ENCODE data around the gene SLC12A1.
"Not testable (repeated sequence)": the region's sequence is repeated elsewhere in the genome, so short reads cannot be mapped to it uniquely, and the experiment has no call there.

The SLC12A1 gene

GRCh38 chr15:48307586-48307985, 101.5 kb downstream of the SLC12A1 start:
- DNase-seq (ENCODE audit: low read depth in 2 of 2): no peak

- no peak for DNase-seq (ENCODE audit: low read depth in 2 of 2)
These were observed 103.6 kb downstream of the SLC12A1 start for GRCh38 chr15:48309740-48310139.

GRCh38 chr15:48313216-48313615, 107.1 kb downstream of the SLC12A1 start:
- DNase-seq (ENCODE audit: low read depth in 2 of 2): no peak

GRCh38 chr15:48315041-48315440, 108.9 kb downstream of the SLC12A1 start:
- DNase-seq (ENCODE audit: low read depth in 2 of 2): no peak

GRCh38 chr15:48317221-48317620, 111.1 kb downstream of the SLC12A1 start:
- DNase-seq (ENCODE audit: low read depth in 2 of 2): no peak

GRCh38 chr15:48318131-48318530, 112.0 kb downstream of the SLC12A1 start:
- no peak for DNase-seq (ENCODE audit: low read depth in 2 of 2)

- DNase-seq (ENCODE audit: low read depth in 2 of 2): no peak
These were observed 117.2 kb downstream of the SLC12A1 start for GRCh38 chr15:48323294-48323693.

- no peak for DNase-seq (ENCODE audit: low read depth in 2 of 2)
These were observed 118.8 kb downstream of the SLC12A1 start for GRCh38 chr15:48324949-48325348.

- no peak for DNase-seq (ENCODE audit: low read depth in 2 of 2)
These were observed 119.3 kb downstream of the SLC12A1 start for GRCh38 chr15:48325400-48325799.

- DNase-seq (ENCODE audit: low read depth in 2 of 2): not testable (repeated sequence)
These were observed 120.1 kb downstream of the SLC12A1 start for GRCh38 chr15:48326180-48326579.

- no peak for DNase-seq (ENCODE audit: low read depth in 2 of 2)
These were observed 124.1 kb downstream of the SLC12A1 start for GRCh38 chr15:48330105-48330785.

GRCh38 chr15:48330855-48331795, 125.0 kb downstream of the SLC12A1 start, which contains the start of gene DUT:
DUT (plus strand) TSS chr15:48331429; CDS start chr15:48331516, 87 bp downstream.
- DNase-seq (ENCODE audit: low read depth in 2 of 2): peak; percentile 49 to 71

- DNase-seq (ENCODE audit: low read depth in 2 of 2): peak; percentile 59 to 67
These were observed 125.9 kb downstream of the SLC12A1 start for GRCh38 chr15:48331796-48332641.

GRCh38 chr15:48332642-48333034, 126.5 kb downstream of the SLC12A1 start:
- no peak for DNase-seq (ENCODE audit: low read depth in 2 of 2)

GRCh38 chr15:48333540-48333939, 127.4 kb downstream of the SLC12A1 start:
- DNase-seq (ENCODE audit: low read depth in 2 of 2): no peak

- DNase-seq (ENCODE audit: low read depth in 2 of 2): no peak
These were observed 128.2 kb downstream of the SLC12A1 start for GRCh38 chr15:48334260-48334659.

GRCh38 chr15:48336940-48337339, 130.8 kb downstream of the SLC12A1 start:
- DNase-seq (ENCODE audit: low read depth in 2 of 2): no peak

GRCh38 chr15:48337607-48338006, 131.5 kb downstream of the SLC12A1 start:
- no peak for DNase-seq (ENCODE audit: low read depth in 2 of 2)

GRCh38 chr15:48340111-48340510, 134.0 kb downstream of the SLC12A1 start:
- no peak for DNase-seq (ENCODE audit: low read depth in 2 of 2)

GRCh38 chr15:48343865-48344264, 137.8 kb downstream of the SLC12A1 start:
- DNase-seq (ENCODE audit: low read depth in 2 of 2): no peak

GRCh38 chr15:48345516-48345915, 139.4 kb downstream of the SLC12A1 start:
- DNase-seq (ENCODE audit: low read depth in 2 of 2): no peak

All from stimulated activated CD4-positive, alpha-beta T cell treated with anti-CD3 and anti-CD28 coated beads, Interleukin-15, amount 100 ng/mL, for 48 hours (primary cell).